Measurements from ENCODE around the gene MRPL43. TPM values are rescaled to one million over a fixed set of nuclear protein-coding genes. Genes with fewer than 3 reads are reported as not detected.

MRPL43 gene
- total and polyA plus RNA-seq, 9 of the 15 experiments (the other 6 are each of a cell fraction or from before 2014, with no cell fraction given), result 15.1 to 63.7 (median 37.2) TPM

DNA sequence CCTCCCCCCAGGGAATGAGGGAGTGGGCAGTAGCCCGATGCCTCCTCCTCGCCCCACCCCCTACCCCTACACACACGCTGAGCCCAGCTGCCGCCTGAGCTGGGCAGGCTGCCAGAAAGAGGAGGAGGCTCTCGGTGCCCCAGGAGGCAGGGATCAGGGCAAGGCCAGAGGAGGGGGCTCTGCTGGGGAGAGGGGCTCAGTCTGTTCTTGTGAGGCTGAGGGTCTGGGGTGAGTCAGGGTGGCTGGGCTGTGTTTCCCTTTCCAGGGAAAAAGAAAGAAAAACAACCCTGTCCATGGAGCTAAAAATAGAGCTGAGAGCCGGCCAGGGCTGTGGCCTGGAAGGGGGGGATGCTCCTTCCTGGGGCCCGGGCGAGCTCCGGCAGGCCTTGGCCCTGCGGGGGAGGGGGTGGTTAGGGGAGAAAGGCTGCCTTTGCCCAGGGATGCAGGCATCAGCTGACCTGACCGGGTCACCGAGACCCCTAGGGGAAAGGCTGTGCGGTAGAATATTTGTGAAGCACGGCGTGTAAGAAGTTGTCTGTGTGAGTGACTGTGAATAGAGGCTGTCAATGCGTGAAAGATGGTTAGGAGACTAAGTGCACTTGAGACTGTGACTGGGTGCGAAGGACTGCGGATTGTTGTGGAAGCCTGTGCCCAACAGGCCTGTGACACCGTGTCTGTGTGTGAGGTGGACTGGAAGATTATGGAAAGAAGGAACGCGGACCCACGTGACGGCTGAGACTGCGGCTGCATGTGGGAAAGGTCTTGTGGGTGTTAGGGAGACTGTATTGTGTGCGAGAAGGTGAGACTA is 11.1 kb upstream of the MRPL43 start (continued):
- TF ChIP-seq CCAR2 (IDR thresholded peaks at IDR 0.05; ENCODE audit: low read depth, low read length) (no peak), PYGO2 (tag; IDR thresholded peaks at IDR 0.05) (no peak), MEF2A (IDR thresholded peaks at IDR 0.05; ENCODE audit: control insufficient read depth, low read depth, low read length) (peak; percentile 67), MEF2D (tag; conservative IDR thresholded peaks at IDR 0.05; ENCODE audit: low read depth) (peak; percentile 77), NCOA2 (IDR thresholded peaks at IDR 0.05; ENCODE audit: partially characterized antibody in 2 of 2) (no peak), RNF2 (IDR thresholded peaks at IDR 0.05) (no peak), MEIS2 (IDR thresholded peaks at IDR 0.05; ENCODE audit: partially characterized antibody) (peak; percentile 10), LCOR (CRISPR knock-in tag; IDR thresholded peaks at IDR 0.05) (no peak), GABPB1 (CRISPR knock-in tag; IDR thresholded peaks at IDR 0.05) (no peak), POLR3A (IDR thresholded peaks at IDR 0.05; ENCODE audit: borderline replicate concordance, extremely low read depth, insufficient read depth, insufficient read length) (no peak), KAT7 (CRISPR knock-in tag; IDR thresholded peaks at IDR 0.05; ENCODE audit: borderline replicate concordance) (no peak), U2AF2 (optimal IDR thresholded peaks at IDR 0.05; ENCODE audit: low read depth, low read length) (no peak)
- TF ChIP-seq, protein P1, sequence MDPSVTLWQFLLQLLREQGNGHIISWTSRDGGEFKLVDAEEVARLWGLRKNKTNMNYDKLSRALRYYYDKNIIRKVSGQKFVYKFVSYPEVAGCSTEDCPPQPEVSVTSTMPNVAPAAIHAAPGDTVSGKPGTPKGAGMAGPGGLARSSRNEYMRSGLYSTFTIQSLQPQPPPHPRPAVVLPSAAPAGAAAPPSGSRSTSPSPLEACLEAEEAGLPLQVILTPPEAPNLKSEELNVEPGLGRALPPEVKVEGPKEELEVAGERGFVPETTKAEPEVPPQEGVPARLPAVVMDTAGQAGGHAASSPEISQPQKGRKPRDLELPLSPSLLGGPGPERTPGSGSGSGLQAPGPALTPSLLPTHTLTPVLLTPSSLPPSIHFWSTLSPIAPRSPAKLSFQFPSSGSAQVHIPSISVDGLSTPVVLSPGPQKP (CRISPR knock-in tag; IDR thresholded peaks at IDR 0.05), result no peak
- TF ChIP-seq, protein P2, sequence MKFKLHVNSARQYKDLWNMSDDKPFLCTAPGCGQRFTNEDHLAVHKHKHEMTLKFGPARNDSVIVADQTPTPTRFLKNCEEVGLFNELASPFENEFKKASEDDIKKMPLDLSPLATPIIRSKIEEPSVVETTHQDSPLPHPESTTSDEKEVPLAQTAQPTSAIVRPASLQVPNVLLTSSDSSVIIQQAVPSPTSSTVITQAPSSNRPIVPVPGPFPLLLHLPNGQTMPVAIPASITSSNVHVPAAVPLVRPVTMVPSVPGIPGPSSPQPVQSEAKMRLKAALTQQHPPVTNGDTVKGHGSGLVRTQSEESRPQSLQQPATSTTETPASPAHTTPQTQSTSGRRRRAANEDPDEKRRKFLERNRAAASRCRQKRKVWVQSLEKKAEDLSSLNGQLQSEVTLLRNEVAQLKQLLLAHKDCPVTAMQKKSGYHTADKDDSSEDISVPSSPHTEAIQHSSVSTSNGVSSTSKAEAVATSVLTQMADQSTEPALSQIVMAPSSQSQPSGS (CRISPR knock-in tag; IDR thresholded peaks at IDR 0.05), result no peak
- TF ChIP-seq, protein P3, sequence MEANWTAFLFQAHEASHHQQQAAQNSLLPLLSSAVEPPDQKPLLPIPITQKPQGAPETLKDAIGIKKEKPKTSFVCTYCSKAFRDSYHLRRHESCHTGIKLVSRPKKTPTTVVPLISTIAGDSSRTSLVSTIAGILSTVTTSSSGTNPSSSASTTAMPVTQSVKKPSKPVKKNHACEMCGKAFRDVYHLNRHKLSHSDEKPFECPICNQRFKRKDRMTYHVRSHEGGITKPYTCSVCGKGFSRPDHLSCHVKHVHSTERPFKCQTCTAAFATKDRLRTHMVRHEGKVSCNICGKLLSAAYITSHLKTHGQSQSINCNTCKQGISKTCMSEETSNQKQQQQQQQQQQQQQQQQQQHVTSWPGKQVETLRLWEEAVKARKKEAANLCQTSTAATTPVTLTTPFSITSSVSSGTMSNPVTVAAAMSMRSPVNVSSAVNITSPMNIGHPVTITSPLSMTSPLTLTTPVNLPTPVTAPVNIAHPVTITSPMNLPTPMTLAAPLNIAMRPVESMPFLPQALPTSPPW (CRISPR knock-in tag; IDR thresholded peaks at IDR 0.05), result peak; percentile 85
- TF ChIP-seq, protein P4, sequence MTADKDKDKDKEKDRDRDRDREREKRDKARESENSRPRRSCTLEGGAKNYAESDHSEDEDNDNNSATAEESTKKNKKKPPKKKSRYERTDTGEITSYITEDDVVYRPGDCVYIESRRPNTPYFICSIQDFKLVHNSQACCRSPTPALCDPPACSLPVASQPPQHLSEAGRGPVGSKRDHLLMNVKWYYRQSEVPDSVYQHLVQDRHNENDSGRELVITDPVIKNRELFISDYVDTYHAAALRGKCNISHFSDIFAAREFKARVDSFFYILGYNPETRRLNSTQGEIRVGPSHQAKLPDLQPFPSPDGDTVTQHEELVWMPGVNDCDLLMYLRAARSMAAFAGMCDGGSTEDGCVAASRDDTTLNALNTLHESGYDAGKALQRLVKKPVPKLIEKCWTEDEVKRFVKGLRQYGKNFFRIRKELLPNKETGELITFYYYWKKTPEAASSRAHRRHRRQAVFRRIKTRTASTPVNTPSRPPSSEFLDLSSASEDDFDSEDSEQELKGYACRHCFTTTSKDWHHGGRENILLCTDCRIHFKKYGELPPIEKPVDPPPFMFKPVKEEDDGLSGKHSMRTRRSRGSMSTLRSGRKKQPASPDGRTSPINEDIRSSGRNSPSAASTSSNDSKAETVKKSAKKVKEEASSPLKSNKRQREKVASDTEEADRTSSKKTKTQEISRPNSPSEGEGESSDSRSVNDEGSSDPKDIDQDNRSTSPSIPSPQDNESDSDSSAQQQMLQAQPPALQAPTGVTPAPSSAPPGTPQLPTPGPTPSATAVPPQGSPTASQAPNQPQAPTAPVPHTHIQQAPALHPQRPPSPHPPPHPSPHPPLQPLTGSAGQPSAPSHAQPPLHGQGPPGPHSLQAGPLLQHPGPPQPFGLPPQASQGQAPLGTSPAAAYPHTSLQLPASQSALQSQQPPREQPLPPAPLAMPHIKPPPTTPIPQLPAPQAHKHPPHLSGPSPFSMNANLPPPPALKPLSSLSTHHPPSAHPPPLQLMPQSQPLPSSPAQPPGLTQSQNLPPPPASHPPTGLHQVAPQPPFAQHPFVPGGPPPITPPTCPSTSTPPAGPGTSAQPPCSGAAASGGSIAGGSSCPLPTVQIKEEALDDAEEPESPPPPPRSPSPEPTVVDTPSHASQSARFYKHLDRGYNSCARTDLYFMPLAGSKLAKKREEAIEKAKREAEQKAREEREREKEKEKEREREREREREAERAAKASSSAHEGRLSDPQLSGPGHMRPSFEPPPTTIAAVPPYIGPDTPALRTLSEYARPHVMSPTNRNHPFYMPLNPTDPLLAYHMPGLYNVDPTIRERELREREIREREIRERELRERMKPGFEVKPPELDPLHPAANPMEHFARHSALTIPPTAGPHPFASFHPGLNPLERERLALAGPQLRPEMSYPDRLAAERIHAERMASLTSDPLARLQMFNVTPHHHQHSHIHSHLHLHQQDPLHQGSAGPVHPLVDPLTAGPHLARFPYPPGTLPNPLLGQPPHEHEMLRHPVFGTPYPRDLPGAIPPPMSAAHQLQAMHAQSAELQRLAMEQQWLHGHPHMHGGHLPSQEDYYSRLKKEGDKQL (CRISPR knock-in tag; IDR thresholded peaks at IDR 0.05; ENCODE audit: borderline replicate concordance), result no peak
